Muscle layer of colon (tissue), 2 donors: ENCODE measurements around the gene ENOSF1.

Experiments used
- H3K27ac ChIP-seq: one replicate; pipeline ENCODE4 v1.7.0; 2013; ENCODE audit warnings: low read depth, mild to moderate bottlenecking, low read length, moderate library complexity
- H3K27me3 ChIP-seq, 2 donors: one replicate each; pipeline ENCODE4 v1.7.0; 2013; ENCODE audit warnings: low read length in 2 of 2, mild to moderate bottlenecking in 2 of 2; ENCODE audit not compliant: insufficient read depth in 2 of 2, control insufficient read depth in 1 of 2
- H3K36me3 ChIP-seq: one replicate; pipeline ENCODE4 v1.7.0; 2013; ENCODE audit warnings: mild to moderate bottlenecking, low read length; ENCODE audit not compliant: insufficient read depth
- H3K4me1 ChIP-seq: one replicate; pipeline ENCODE4 v1.7.0; 2013; ENCODE audit warnings: mild to moderate bottlenecking, low read length; ENCODE audit not compliant: insufficient read depth
- H3K4me3 ChIP-seq, 2 donors: one replicate each; pipeline ENCODE4 v1.7.0; 2013; ENCODE audit warnings: low read length in 2 of 2, low read depth in 1 of 2, mild to moderate bottlenecking in 1 of 2, moderate library complexity in 1 of 2
- H3K9ac ChIP-seq: one replicate; pipeline ENCODE4 v1.7.0; 2013; ENCODE audit warnings: low read length
- H3K9me3 ChIP-seq: one replicate; pipeline ENCODE4 v1.7.0; 2013; ENCODE audit warnings: mild to moderate bottlenecking, low read length
- donor health status: abdominal sarcoma.
- donor health status: Adenocarcinoma of cecum.

ENOSF1 gene

GRCh38 chr18:654601-655000, 57.8 kb downstream of the ENOSF1 start:
- no peaks in the 10 kb centered on the region for H3K27me3 ChIP-seq
- no peak overlapping the region for H3K4me3 ChIP-seq
- peaks cover 4% of the 10 kb centered on the region for H3K4me1 ChIP-seq
- no peak overlapping the region for H3K27ac ChIP-seq
- no peaks in the 10 kb centered on the region for H3K36me3 ChIP-seq
- no peak overlapping the region for H3K9ac ChIP-seq
- no peaks in the 10 kb centered on the region for H3K9me3 ChIP-seq

GRCh38 chr18:653512-653911, 58.9 kb downstream of the ENOSF1 start:
- Histone ChIP-seq H3K27me3 (no peaks in the 10 kb centered on the region), H3K9ac (no peak overlapping the region), H3K4me1 (peaks cover under 1% of the 10 kb centered on the region), H3K9me3 (no peaks in the 10 kb centered on the region), H3K27ac (no peak overlapping the region), H3K4me3 (no peak overlapping the region), H3K36me3 (no peaks in the 10 kb centered on the region)

DNA sequence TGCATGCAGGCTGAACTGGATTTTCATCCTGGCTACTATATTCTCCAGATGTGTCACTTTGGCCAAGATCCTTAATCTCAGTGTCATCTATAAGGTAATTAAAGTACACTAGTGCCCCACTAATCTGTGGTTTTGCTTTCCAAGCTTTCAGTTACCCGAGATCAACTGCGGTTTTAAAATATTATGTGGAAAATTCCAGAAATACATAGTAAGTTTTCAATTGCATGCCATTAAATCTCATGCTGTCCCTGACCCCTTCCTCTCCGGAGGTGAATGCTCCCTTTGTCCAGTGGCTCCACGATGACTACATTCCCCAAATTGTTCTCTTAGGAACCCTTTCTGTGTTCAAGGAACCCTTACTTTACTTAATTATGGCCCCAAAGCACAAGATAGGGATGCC, 60.3 kb downstream of the ENOSF1 start:
- Histone ChIP-seq H3K9ac (no peak overlapping the region), H3K27me3 (no peaks in the 10 kb centered on the region), H3K9me3 (no peaks in the 10 kb centered on the region), H3K27ac (no peak overlapping the region), H3K36me3 (no peaks in the 10 kb centered on the region), H3K4me1 (no peaks in the 10 kb centered on the region), H3K4me3 (no peak overlapping the region)

DNA sequence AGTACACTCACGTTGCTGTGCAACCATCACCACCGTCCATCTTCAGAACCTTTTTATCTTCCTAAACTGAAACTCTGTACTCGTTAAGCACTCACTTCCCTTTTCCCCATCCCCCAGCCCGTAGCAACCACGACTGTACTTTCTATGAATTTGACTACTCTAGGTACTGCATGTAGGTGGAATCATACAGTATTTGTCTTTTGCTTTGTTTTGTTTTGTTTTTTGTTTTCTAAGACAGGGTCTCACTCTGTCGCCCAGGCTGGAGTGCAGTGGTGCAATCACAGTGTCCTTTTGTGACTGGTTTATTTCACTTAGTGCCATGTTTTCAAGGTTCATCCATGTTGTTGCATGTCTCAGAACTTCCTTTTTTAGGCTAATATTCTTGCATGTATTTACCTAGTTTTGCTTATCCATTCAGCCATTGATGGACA, 62.0 kb downstream of the ENOSF1 start:
- Histone ChIP-seq H3K9me3 (no peaks in the 10 kb centered on the region), H3K27me3 (no peaks in the 10 kb centered on the region), H3K9ac (no peak overlapping the region), H3K27ac (no peak overlapping the region), H3K36me3 (no peaks in the 10 kb centered on the region), H3K4me1 (no peaks in the 10 kb centered on the region), H3K4me3 (no peak overlapping the region)

DNA sequence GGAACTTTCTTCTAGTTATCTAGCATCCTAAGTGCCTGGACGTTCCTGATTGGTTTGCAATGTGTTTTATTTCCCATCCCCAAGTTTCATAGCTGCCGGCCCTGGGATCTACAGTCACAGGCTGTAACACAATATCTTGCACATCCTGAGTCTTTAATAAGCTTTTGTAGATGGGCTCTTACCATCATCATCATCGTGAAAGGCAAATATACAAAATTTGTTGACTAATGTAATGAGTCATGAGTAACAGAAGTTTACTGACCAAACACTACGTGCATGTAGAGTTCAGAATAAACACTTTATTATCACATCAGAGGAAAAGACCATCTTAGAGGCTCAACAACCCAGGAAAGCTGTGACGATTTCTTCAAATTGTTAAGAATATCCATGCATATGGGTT, 63.1 kb downstream of the ENOSF1 start:
- no peaks in the 10 kb centered on the region for H3K9me3 ChIP-seq
- no peaks in the 10 kb centered on the region for H3K27me3 ChIP-seq
- no peak overlapping the region for H3K4me3 ChIP-seq
- no peak overlapping the region for H3K27ac ChIP-seq
- no peak overlapping the region for H3K9ac ChIP-seq
- H3K36me3 ChIP-seq, result no peaks in the 10 kb centered on the region
- H3K4me1 ChIP-seq, result no peaks in the 10 kb centered on the region

DNA sequence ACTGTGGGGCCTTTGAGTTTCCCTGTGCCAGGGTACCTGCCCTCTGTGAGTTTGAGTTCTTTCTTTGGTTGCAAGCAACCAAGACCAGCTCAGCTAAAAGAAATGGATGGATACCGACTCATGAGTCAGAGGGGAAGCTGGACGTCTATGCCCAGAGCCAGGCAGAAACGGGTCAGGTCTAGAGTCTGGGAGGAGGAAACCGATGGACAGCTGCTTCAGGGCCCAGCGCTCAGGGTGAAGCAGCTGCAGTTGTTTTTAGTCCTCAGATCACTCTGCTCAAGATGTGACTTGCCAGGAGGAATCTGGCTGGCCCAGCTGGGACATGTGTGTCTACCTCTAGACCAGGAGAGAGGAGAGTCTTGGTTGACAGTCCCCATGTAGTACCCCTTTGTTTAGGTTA, 65.1 kb downstream of the ENOSF1 start:
- Histone ChIP-seq H3K9ac (no peak overlapping the region), H3K9me3 (no peaks in the 10 kb centered on the region), H3K36me3 (no peaks in the 10 kb centered on the region), H3K4me1 (no peaks in the 10 kb centered on the region), H3K27me3 (no peaks in the 10 kb centered on the region), H3K27ac (no peak overlapping the region), H3K4me3 (no peak overlapping the region)

- no peaks in the 10 kb centered on the region for H3K36me3 ChIP-seq
- no peaks in the 10 kb centered on the region for H3K27me3 ChIP-seq
- H3K4me3 ChIP-seq, result no peak overlapping the region
- H3K27ac ChIP-seq, result no peak overlapping the region
- H3K9ac ChIP-seq, result no peak overlapping the region
- no peaks in the 10 kb centered on the region for H3K9me3 ChIP-seq
- no peaks in the 10 kb centered on the region for H3K4me1 ChIP-seq
Measured at GRCh38 chr18:644395-645004, 67.9 kb downstream of the ENOSF1 start.

DNA sequence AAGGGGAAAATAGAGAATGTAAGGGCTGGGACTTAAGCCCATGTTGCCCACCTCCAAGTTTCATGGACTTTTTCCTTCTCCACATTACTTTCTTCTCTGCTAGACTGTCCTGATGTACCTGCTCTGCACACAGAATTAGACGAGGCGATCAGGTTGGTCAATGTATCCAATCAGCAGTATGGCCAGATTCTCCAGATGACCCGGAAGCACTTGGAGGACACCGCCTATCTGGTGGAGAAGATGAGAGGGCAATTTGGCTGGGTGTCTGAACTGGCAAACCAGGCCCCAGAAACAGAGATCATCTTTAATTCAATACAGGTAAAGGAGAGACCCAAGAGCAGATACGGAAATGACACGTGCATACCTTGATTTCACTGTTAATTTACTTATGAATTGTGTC, 71.2 kb downstream of the ENOSF1 start:
- no peak overlapping the region for H3K4me3 ChIP-seq

DNA sequence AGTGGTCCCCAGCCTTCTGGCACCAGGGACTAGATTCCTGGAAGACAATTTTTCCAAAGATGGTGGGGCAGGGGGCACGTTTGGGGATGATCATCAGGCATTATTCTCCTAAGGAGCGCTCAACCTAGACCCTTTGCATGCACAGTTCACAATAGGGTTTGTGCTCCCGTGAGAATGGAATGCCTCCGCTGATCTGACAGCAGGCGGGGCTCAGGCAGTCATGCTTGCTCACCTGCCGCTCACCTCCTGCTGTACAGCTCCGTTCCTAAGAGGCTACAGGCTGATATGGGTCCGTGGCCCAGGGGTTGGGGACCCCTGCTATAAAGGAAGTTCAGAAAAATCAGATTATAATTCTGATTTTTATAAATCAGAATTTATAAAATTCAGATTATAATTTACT, 77.3 kb downstream of the ENOSF1 start:
- no peak overlapping the region for H3K9ac ChIP-seq
- no peaks in the 10 kb centered on the region for H3K36me3 ChIP-seq
- no peak overlapping the region for H3K4me3 ChIP-seq
- no peaks in the 10 kb centered on the region for H3K4me1 ChIP-seq
- H3K9me3 ChIP-seq, result no peaks in the 10 kb centered on the region
- no peaks in the 10 kb centered on the region for H3K27me3 ChIP-seq
- H3K27ac ChIP-seq, result no peak overlapping the region

More for the DNA sequence above, 71.2 kb downstream of the ENOSF1 start:
- H3K9me3 ChIP-seq, result no peaks in the 10 kb centered on the region
- H3K27ac ChIP-seq, result no peak overlapping the region
- H3K27me3 ChIP-seq, result no peaks in the 10 kb centered on the region
- no peak overlapping the region for H3K9ac ChIP-seq
- H3K36me3 ChIP-seq, result no peaks in the 10 kb centered on the region
- H3K4me1 ChIP-seq, result no peaks in the 10 kb centered on the region

DNA sequence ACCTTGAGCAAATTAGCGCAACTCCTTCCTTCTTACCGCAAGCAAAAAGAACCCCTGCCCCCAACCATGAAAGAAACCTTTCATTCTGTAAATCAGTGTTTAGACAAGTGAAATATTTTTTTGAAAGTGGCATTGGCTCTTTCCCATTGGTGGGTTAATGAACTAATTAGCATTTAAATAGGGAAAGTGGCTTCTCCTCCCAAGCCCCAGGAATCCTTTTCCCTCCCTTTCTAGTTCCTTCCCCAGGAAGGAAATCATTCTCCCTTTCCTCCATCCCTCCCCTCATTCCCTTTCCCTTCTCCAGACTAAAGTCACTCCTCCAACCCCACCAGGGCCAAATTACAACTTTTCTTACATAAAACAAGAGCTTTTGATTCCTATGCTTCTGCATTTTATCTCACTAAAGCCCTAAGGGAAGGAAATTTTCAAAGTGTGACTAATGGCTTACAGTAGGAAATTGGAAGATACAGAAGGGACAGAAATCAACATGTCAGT, 77.8 kb downstream of the ENOSF1 start:
- no peaks in the 10 kb centered on the region for H3K9me3 ChIP-seq
- H3K9ac ChIP-seq, result no peak overlapping the region
- H3K4me3 ChIP-seq, result no peak overlapping the region
- H3K36me3 ChIP-seq, result no peaks in the 10 kb centered on the region
- H3K27ac ChIP-seq, result no peak overlapping the region
- H3K4me1 ChIP-seq, result no peaks in the 10 kb centered on the region
- no peaks in the 10 kb centered on the region for H3K27me3 ChIP-seq

DNA sequence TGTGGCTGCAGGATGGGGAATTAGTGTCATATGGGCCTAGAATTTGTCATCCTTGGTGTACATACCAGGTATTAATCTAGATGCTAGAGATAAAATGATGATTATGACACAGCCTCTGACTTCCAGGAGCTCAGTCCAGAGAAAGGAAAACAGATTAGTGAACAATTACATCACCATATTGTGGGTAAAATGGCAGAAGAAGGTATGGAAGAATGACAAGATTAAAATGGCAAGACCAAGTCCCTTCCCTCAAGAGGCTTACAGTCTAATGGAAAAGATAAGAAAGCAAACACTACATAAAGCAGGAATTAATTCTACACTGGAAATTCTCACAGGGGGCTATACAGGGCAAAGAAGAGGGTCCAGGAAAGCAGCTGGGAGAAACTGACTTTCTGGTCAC, 80.9 kb downstream of the ENOSF1 start:
- Histone ChIP-seq H3K4me1 (no peaks in the 10 kb centered on the region), H3K36me3 (no peaks in the 10 kb centered on the region), H3K9ac (no peak overlapping the region), H3K27ac (no peak overlapping the region), H3K27me3 (no peaks in the 10 kb centered on the region), H3K4me3 (no peak overlapping the region), H3K9me3 (no peaks in the 10 kb centered on the region)
